K562 (cell line): ENCODE results near the gene ZDHHC8. TPM values are rescaled to one million over a fixed set of nuclear protein-coding genes. Genes with fewer than 3 reads are reported as not detected.
A peak's percentile ranks its signal among the peaks of the same experiment; 100 is the strongest.

Experiments
- BCOR ChIP-seq: fragments of 450-650 bp; IDR thresholded peaks from 2 replicates; pipeline ENCODE4 v1.6.1; 2016
- BRF1 ChIP-seq: IDR thresholded peaks from 3 replicates; pipeline ENCODE4 v1.6.1; 2011; ENCODE audit warnings: borderline replicate concordance, mild to moderate bottlenecking; ENCODE audit not compliant: insufficient read length; ENCODE audit errors: extremely low read depth
- CSDE1 ChIP-seq, 2 experiments: fragments of 450-650 bp; IDR thresholded peaks; 2 replicates each; pipeline ENCODE4 v1.6.1; 2016; ENCODE audit warnings: mild to moderate bottlenecking in 1 of 2
- CTCF ChIP-seq, 3 experiments: IDR thresholded peaks in 2 of 3; conservative IDR thresholded peaks in 1 of 3; 2 replicates each; pipeline ENCODE4 v1.5.1; 2011 to 2012; ENCODE audit warnings: low read length in 3 of 3, mild to moderate bottlenecking in 3 of 3, control low read depth in 2 of 3, improper control_type of control experiment in 1 of 3, inconsistent platforms in 1 of 3, low read depth in 1 of 3, mixed read lengths in 1 of 3, moderate library complexity in 1 of 3; ENCODE audit not compliant: insufficient read depth in 2 of 3
- EWSR1 ChIP-seq: fragments of 450-650 bp; IDR thresholded peaks from 2 replicates; pipeline ENCODE4 v1.6.1; 2018; ENCODE audit warnings: borderline replicate concordance, mild to moderate bottlenecking, low read depth, moderate library complexity; ENCODE audit not compliant: partially characterized antibody
- FOXA3 ChIP-seq, 2 experiments: fragments of 450-650 bp in 1 of 2; sonication (generic) in 1 of 2; formaldehyde crosslinking; IDR thresholded peaks in 1 of 2; conservative IDR thresholded peaks in 1 of 2; 2 replicates each; pipeline versions ENCODE4 v1.4.0 to v1.8.0; 2020 to 2022; ENCODE audit warnings: mild to moderate bottlenecking in 2 of 2, missing genetic modification reagents in 1 of 2
- HMG20A ChIP-seq: fragments of 450-650 bp; formaldehyde crosslinking; conservative IDR thresholded peaks from 2 replicates; pipeline ENCODE4 v1.4.0; 2020; ENCODE audit warnings: mild to moderate bottlenecking, mixed read lengths
- JUN ChIP-seq, 2 experiments: sonication (generic) in 1 of 2; formaldehyde crosslinking in 1 of 2; IDR thresholded peaks; 2 replicates each; pipeline versions ENCODE4 v1.6.1 to v1.8.0; 2012 to 2022; ENCODE audit warnings: borderline replicate concordance in 2 of 2, mild to moderate bottlenecking in 2 of 2, improper control_type of control experiment in 1 of 2, low read depth in 1 of 2, low read length in 1 of 2, missing genetic modification reagents in 1 of 2
- MAFK ChIP-seq: IDR thresholded peaks from 2 replicates; pipeline ENCODE4 v1.6.1; 2011; ENCODE audit warnings: low read length, improper control_type of control experiment
- NELFE ChIP-seq: IDR thresholded peaks from 2 replicates; pipeline ENCODE4 v1.6.1; 2011; ENCODE audit warnings: mild to moderate bottlenecking; ENCODE audit not compliant: insufficient read depth, insufficient read length
- PRMT5 ChIP-seq: sonication (generic); formaldehyde crosslinking; IDR thresholded peaks from 2 replicates; pipeline ENCODE4 v1.5.0; 2020; ENCODE audit warnings: missing genetic modification reagents
- RAD21 ChIP-seq, 2 experiments: fragments of 250-450 bp in 1 of 2; fragments of 450-650 bp in 1 of 2; sonication (Bioruptor Pico) in 1 of 2; formaldehyde crosslinking in 1 of 2; IDR thresholded peaks in 1 of 2; conservative IDR thresholded peaks in 1 of 2; 2 replicates each; pipeline versions ENCODE4 v1.4.0 to v1.8.0; 2020 to 2022; ENCODE audit warnings: mild to moderate bottlenecking in 2 of 2, moderate library complexity in 1 of 2
- RBM14 ChIP-seq: fragments of 200-400 bp; formaldehyde crosslinking; IDR thresholded peaks from 2 replicates; pipeline ENCODE4 v1.6.1; 2018; ENCODE audit warnings: low read depth, mild to moderate bottlenecking, low read length, moderate library complexity, borderline replicate concordance; ENCODE audit not compliant: insufficient read depth
- RHOXF2B ChIP-seq: fragments of 250-450 bp; sonication (Bioruptor Pico); conservative IDR thresholded peaks from 2 replicates; pipeline ENCODE4 v1.5.1; 2021
- SMAD2 ChIP-seq: fragments of 150-350 bp; IDR thresholded peaks from 2 replicates; pipeline ENCODE4 v1.6.1; 2014; ENCODE audit warnings: low read depth, mild to moderate bottlenecking, low read length
- TCF7L2 ChIP-seq: fragments of 150-350 bp; IDR thresholded peaks from 2 replicates; pipeline ENCODE4 v1.6.1; 2016; ENCODE audit warnings: low read depth, mild to moderate bottlenecking, low read length, moderate library complexity
- ZBTB7A ChIP-seq: IDR thresholded peaks from 2 replicates; pipeline ENCODE4 v1.6.1; 2011; ENCODE audit warnings: low read depth, mild to moderate bottlenecking, low read length, moderate library complexity, borderline replicate concordance; ENCODE audit not compliant: control insufficient read depth
- ZNF212 ChIP-seq: fragments of 450-650 bp; formaldehyde crosslinking; IDR thresholded peaks from 2 replicates; pipeline ENCODE4 v1.4.0; 2020; ENCODE audit warnings: mild to moderate bottlenecking
- ZNF707 ChIP-seq: fragments of 250-450 bp; sonication (Bioruptor Pico); conservative IDR thresholded peaks from 2 replicates; pipeline ENCODE4 v1.8.0; 2022; ENCODE audit warnings: inconsistent platforms, mild to moderate bottlenecking, moderate library complexity
- polyA plus RNA-seq, 8 experiments: library from polyadenylated mRNA; depleted of rRNA in 4 of 8; stranded (reverse) in 5 of 8; unstranded in 3 of 8; fragments of >200 nt; fragmentation: Nextera tagmentation in 2 of 8; fragmentation: Illumina TruSeq in 1 of 8; extraction: Ambion mirVana in 2 of 8; extraction: Trizol in 1 of 8; gene quantifications; 2 replicates each; pipeline versions ENCODE4 v1.2.1 to v1.2.3, GENCODE V29; 2011 to 2014; ENCODE audit warnings: inconsistent platforms in 1 of 8, missing spikeins in 1 of 8
- total RNA-seq, 7 experiments: library from RNA; depleted of rRNA in 6 of 7; stranded (reverse); fragments of >200 nt in 6 of 7; fragmentation: Illumina TruSeq in 2 of 7; extraction: Trizol in 2 of 7; gene quantifications; 2 replicates each; pipeline versions ENCODE4 v1.2.1 to v1.2.3, GENCODE V29; 2011 to 2021; ENCODE audit warnings: low replicate concordance in 1 of 7

Gene ZDHHC8
- total and polyA plus RNA-seq, 9 of the 15 experiments (the other 6 are each of a cell fraction or from before 2014, with no cell fraction given) = 0.04 to 109 (median 16.4) TPM

- TF ChIP-seq RBM14 (no peak), JUN (IDR thresholded peaks at IDR 0.05; ENCODE audit: borderline replicate concordance, low read depth, low read length) (no peak), JUN (CRISPR knock-in tag; IDR thresholded peaks at IDR 0.05; ENCODE audit: borderline replicate concordance) (no peak), PRMT5 (CRISPR knock-in tag) (0 out of 2 replicates have a peak, but pooled peaks have one; percentile 45), RAD21 (CRISPR knock-in tag; conservative IDR thresholded peaks at IDR 0.05 in 1 of 2, IDR thresholded peaks at IDR 0.05 in 1 of 2) (no peak), FOXA3 (CRISPR knock-in tag; conservative IDR thresholded peaks at IDR 0.05 in 1 of 2, IDR thresholded peaks at IDR 0.05 in 1 of 2) (0 out of 4 replicates have a peak, but pooled peaks of 1 of the 2 experiments have one; percentile 54), TCF7L2 (no peak), CTCF (IDR thresholded peaks at IDR 0.05 in 2 of 3, conservative IDR thresholded peaks at IDR 0.05 in 1 of 3; ENCODE audit: insufficient read depth in 2 of 3, low read depth in 1 of 3, low read length in 3 of 3) (no peak), BRF1 (no peak), MAFK (no peak), ZBTB7A (0 out of 2 replicates have a peak, but pooled peaks have one; percentile 43), ZNF707 (CRISPR knock-in tag) (no peak), RHOXF2B (CRISPR knock-in tag) (no peak), CSDE1 (IDR thresholded peaks at IDR 0.05) (no peak), EWSR1 (no peak), ZNF212 (no peak), BCOR (no peak), HMG20A (no peak), NELFE (no peak), SMAD2 (no peak)
These were observed 20.9 kb downstream of the ZDHHC8 start (continued) for GRCh38 chr22:20152464-20152890.
